NCI-H460 (cell line): ENCODE measurements around the gene KIAA1328. TPM values are rescaled to one million over a fixed set of nuclear protein-coding genes. Genes with fewer than 3 reads are reported as not detected.

Experiments
- DNase-seq: peaks from one replicate; pipeline ENCODE4 v3.0.0-alpha.2; 2016; ENCODE audit warnings: low read depth; ENCODE audit errors: extremely low read depth
- total RNA-seq: library from RNA; depleted of rRNA; stranded (reverse); fragments of >200 nt; shearing (Covaris generic); gene quantifications from 2 replicates; pipeline ENCODE4 v1.2.3, GENCODE V29; 2014; rRNA removed

KIAA1328 gene
- total RNA-seq, 1 experiment from 2014 or later, result 3.2 TPM

- DNase-seq, result no peak
These were observed 443.3 kb downstream of the KIAA1328 start for GRCh38 chr18:37272226-37272625.

- no peak for DNase-seq
These were observed 443.9 kb downstream of the KIAA1328 start for GRCh38 chr18:37272841-37273240.

GRCh38 chr18:37274309-37275236 is 445.6 kb downstream of the KIAA1328 start:
- DNase-seq, result no peak

- DNase-seq, result no peak
These were observed 446.4 kb downstream of the KIAA1328 start for GRCh38 chr18:37275237-37275741.

- no peak for DNase-seq
These were observed 447.4 kb downstream of the KIAA1328 start for GRCh38 chr18:37276111-37276890.

- no peak for DNase-seq
These were observed 448.9 kb downstream of the KIAA1328 start for GRCh38 chr18:37277804-37278203.

Other genes with a start within 250 kb of the KIAA1328 start
- gene TPGS2, start 125 bp upstream of the KIAA1328 start, total RNA-seq, result 80.0 and 81.6 TPM in 2 replicates